Osteocyte (in vitro differentiated cells): ENCODE results near the gene GHRHR. TPM values are rescaled to one million over a fixed set of nuclear protein-coding genes. Genes with fewer than 3 reads are reported as not detected.

ENCODE experiments used
- DNase-seq: peaks from one replicate; pipeline ENCODE4 v3.0.0; 2021; ENCODE audit warnings: mixed read lengths; ENCODE audit not compliant: unreplicated experiment; ENCODE audit errors: extremely low spot score
- H3K27ac Mint-ChIP-seq: one replicate; pipeline ENCODE4 v1.8.0; 2021; ENCODE audit warnings: mild to moderate bottlenecking, mixed read lengths; ENCODE audit not compliant: unreplicated experiment
- H3K27me3 Mint-ChIP-seq: one replicate; pipeline ENCODE4 v1.8.0; 2021; ENCODE audit warnings: mixed read lengths; ENCODE audit not compliant: unreplicated experiment
- H3K36me3 Mint-ChIP-seq: one replicate; pipeline ENCODE4 v1.8.0; 2021; ENCODE audit warnings: mixed read lengths; ENCODE audit not compliant: unreplicated experiment
- H3K4me1 Mint-ChIP-seq: one replicate; pipeline ENCODE4 v1.8.0; 2021; ENCODE audit warnings: mixed read lengths; ENCODE audit not compliant: unreplicated experiment
- H3K4me3 Mint-ChIP-seq: one replicate; pipeline ENCODE4 v1.8.0; 2021; ENCODE audit warnings: mild to moderate bottlenecking, moderate library complexity, mixed read lengths; ENCODE audit not compliant: unreplicated experiment
- H3K9me3 Mint-ChIP-seq: one replicate; pipeline ENCODE4 v1.8.0; 2021; ENCODE audit warnings: mixed read lengths; ENCODE audit not compliant: unreplicated experiment
- total RNA-seq: library from RNA; stranded (reverse); gene quantifications from 2 replicates; pipeline ENCODE4 v1.2.1, GENCODE V29; 2021
- TF ChIP-seq, protein P1 (sequence below): fragments of 200-600 bp; sonication (generic); IDR thresholded peaks from 2 replicates; pipeline ENCODE4 v1.5.0; 2021; ENCODE audit warnings: antibody characterized with exemption, mild to moderate bottlenecking, moderate library complexity

Gene GHRHR
- total RNA-seq, 1 donor from 2014 or later, result not detected

DNA sequence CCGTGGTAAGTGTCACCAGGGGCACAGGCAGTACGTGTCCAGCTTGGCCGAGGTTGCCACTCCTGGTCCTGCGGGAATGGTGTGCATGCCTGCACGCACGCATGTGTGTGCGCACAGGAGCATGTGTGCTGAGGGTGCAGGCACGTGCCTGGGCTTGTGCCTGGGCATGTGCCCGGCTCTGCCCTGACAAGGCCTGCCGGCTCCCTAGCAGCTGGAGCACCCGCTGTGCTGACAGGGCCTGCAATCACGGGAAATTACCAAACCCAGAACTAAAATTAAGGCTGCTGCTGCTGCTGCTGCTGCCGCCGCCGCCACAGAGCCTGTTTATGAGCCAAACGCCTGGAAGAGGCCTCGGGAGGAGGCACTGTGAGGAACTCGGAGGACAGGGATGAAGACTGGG lies 28.7 kb downstream of the GHRHR start:
- Mint-ChIP-seq H3K4me3 (no peak overlapping the region), H3K27me3 (peaks cover 7% of the 10 kb centered on the region), H3K27ac (no peak overlapping the region), H3K9me3 (no peaks in the 10 kb centered on the region), H3K4me1 (peaks cover 11% of the 10 kb centered on the region), H3K36me3 (no peaks in the 10 kb centered on the region)
- TF ChIP-seq, protein P1, sequence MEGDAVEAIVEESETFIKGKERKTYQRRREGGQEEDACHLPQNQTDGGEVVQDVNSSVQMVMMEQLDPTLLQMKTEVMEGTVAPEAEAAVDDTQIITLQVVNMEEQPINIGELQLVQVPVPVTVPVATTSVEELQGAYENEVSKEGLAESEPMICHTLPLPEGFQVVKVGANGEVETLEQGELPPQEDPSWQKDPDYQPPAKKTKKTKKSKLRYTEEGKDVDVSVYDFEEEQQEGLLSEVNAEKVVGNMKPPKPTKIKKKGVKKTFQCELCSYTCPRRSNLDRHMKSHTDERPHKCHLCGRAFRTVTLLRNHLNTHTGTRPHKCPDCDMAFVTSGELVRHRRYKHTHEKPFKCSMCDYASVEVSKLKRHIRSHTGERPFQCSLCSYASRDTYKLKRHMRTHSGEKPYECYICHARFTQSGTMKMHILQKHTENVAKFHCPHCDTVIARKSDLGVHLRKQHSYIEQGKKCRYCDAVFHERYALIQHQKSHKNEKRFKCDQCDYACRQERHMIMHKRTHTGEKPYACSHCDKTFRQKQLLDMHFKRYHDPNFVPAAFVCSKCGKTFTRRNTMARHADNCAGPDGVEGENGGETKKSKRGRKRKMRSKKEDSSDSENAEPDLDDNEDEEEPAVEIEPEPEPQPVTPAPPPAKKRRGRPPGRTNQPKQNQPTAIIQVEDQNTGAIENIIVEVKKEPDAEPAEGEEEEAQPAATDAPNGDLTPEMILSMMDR, result no peak
- DNase-seq, result no peak

DNA sequence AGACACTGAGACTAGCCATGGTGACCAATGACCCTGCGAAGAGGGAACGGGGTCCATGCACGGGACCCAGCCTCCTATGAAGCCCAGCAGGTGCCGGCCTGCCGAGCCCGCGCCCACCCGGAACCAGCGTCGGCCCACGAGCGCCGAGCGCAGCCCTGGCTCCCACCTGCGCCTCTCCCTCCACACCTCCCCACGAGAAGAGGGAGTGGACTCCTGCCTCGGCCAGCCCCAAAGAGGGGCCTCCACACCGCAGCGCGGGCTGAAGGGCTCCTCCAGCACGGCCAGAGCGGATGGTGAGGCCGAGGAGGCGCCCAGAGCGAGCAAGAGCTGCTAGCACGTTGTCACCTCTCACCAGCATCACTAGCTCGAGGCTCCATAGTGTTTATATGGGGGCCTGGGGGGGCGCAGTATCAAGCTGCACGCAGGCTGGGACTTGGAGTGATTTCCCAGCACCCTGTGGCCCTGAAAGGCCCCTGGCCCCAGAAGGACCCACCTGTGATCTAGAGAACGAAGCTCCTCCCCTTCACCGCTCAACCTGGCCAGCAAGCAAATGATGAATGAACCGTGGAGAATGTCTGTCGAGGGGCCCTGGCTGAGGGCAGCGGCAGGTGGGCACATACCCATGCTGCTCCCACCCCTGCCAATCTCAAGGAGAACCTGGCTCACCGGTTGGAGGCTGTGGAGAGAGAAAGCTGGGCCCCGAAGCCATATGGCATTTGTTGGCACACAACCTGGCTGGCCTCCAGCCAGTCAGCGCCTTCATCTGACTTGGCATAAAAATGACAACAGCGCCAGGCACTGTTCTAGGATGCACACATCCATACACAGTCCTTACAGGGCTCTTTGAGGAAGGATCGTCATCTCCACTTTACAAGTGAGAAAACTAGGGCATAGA lies 30.7 kb downstream of the GHRHR start:
- H3K4me3 Mint-ChIP-seq, result no peak overlapping the region
- DNase-seq, result no peak
- H3K4me1 Mint-ChIP-seq, result no peaks in the 10 kb centered on the region
- H3K36me3 Mint-ChIP-seq, result no peaks in the 10 kb centered on the region
- no peaks in the 10 kb centered on the region for H3K9me3 Mint-ChIP-seq
- H3K27ac Mint-ChIP-seq, result no peak overlapping the region
- H3K27me3 Mint-ChIP-seq, result no peaks in the 10 kb centered on the region
- TF ChIP-seq, protein P1, result no peak

DNA sequence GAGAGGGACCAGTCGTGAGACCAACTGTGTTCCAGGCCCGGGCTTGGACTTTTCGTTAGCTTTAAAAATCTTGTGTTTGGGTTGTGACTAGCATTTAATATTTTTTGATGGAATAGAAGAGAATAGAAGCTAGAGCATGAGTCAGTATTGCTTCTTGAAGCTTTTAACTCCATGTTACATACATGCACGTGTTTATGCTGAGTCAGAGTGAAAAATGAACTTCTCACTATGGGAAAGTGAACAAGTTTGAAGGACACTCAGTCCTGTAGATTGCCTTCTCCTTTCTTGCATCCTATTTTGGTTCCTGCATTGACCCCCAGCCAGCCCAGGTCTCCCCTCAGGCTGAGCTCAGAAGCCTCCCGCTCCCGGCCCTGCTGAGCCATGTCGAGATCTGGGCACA lies 31.8 kb downstream of the GHRHR start:
- H3K27ac Mint-ChIP-seq, result no peak overlapping the region
- no peaks in the 10 kb centered on the region for H3K9me3 Mint-ChIP-seq
- no peaks in the 10 kb centered on the region for H3K36me3 Mint-ChIP-seq
- no peaks in the 10 kb centered on the region for H3K4me1 Mint-ChIP-seq
- DNase-seq, result no peak
- TF ChIP-seq, protein P1, result no peak
- no peak overlapping the region for H3K4me3 Mint-ChIP-seq
- peaks cover 7% of the 10 kb centered on the region for H3K27me3 Mint-ChIP-seq

DNA sequence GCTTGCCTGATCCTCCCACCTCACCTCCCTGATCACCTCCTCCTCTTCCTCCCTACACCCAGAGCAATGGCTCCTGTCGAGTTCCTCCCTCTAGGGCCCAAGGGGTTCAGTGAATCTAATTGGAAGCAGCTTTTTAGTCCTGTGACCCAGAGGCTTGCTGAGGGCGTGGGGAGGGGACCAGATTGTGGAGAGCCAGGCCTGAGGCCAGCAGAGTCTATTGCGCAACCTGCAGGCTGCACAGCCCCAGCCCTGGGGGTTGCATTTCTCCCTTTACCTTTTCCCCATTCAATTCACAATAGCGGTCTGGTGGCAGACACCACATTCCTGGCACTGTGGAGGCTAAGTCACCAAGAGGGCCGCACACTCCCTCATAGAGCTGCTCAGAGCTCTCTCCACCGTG lies 32.5 kb downstream of the GHRHR start:
- DNase-seq, result no peak
- TF ChIP-seq, protein P1, result no peak
- no peak overlapping the region for H3K4me3 Mint-ChIP-seq
- no peaks in the 10 kb centered on the region for H3K36me3 Mint-ChIP-seq
- H3K27ac Mint-ChIP-seq, result no peak overlapping the region
- peaks cover 10% of the 10 kb centered on the region for H3K27me3 Mint-ChIP-seq
- H3K9me3 Mint-ChIP-seq, result no peaks in the 10 kb centered on the region
- H3K4me1 Mint-ChIP-seq, result no peaks in the 10 kb centered on the region

DNA sequence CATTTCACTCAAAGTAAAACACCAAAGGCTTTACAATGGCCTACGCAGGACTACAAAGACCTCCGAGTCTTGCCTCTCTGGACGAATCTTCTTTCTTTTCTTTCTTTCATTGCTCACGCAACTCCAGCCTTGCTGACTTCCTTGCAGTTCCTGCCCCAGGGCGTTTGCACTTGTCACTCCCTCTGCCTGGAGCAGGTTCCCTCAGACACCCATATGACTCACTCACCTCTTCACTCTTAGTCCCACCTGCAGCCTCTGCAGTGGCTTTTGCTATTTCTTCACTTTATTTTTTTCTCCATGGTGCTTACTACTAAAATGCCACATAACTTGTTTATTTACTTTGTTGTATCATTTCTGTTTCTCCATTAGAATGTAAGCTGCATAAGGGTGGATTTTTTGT lies 33.1 kb downstream of the GHRHR start:
- Mint-ChIP-seq H3K27ac (no peak overlapping the region), H3K36me3 (no peaks in the 10 kb centered on the region)
- DNase-seq, result no peak

More for the DNA sequence above, 33.1 kb downstream of the GHRHR start:
- no peak overlapping the region for H3K4me3 Mint-ChIP-seq
- peaks cover 15% of the 10 kb centered on the region for H3K27me3 Mint-ChIP-seq
- H3K4me1 Mint-ChIP-seq, result no peaks in the 10 kb centered on the region
- TF ChIP-seq, protein P1, result no peak
- no peaks in the 10 kb centered on the region for H3K9me3 Mint-ChIP-seq
